ENCODE measurements around the gene PRPF8. TPM values are rescaled to one million over a fixed set of nuclear protein-coding genes. Genes with fewer than 3 reads are reported as not detected.

Gene PRPF8
- total RNA-seq, 4 donors from 2014 or later: 145 to 281 (median 182) TPM

- TF ChIP-seq CTCF (IDR thresholded peaks at IDR 0.05; ENCODE audit: low read depth): no peak
Observed at GRCh38 chr17:1720856-1721386, 36.3 kb upstream of the PRPF8 start.

DNA sequence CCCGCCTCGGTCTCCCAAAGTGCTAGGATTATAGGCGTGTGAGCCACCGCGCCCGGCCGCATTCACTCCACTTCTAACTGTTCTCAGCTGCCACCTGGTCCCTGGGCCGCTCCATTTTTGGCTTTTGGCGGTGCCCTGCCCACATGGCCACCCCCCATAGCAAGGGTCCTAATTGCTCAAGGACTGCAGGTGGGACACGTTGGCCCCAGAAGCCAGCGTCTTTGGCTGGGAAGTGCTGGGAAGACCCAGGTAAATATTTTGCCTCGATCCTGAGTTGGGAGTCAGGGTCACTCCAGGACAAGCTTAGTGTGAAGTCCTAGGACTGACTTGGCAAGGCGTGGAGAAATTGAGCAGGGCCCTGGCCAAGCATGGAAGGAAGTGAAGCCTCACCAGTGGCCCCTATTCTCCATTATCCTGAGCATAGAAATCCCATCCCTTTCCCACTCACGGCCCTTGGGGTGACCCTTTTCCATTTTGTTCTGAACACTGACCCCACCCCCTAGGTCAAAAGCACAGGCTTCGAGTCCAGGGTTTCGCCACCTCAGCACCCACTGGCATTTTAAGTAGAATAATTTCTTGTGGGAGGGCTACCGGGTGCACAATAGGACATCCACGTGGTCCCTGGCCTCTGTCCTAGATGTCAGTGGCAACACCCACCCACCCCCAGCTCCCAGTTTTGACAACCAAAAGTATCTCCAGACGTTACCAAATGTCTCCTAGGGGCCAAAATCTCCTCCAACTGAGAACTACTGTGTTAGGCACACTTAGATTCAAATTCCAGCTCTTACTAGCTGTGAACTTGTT, 33.9 kb upstream of the PRPF8 start:
- no peak for TF ChIP-seq CTCF (IDR thresholded peaks at IDR 0.05; ENCODE audit: low read depth)

DNA sequence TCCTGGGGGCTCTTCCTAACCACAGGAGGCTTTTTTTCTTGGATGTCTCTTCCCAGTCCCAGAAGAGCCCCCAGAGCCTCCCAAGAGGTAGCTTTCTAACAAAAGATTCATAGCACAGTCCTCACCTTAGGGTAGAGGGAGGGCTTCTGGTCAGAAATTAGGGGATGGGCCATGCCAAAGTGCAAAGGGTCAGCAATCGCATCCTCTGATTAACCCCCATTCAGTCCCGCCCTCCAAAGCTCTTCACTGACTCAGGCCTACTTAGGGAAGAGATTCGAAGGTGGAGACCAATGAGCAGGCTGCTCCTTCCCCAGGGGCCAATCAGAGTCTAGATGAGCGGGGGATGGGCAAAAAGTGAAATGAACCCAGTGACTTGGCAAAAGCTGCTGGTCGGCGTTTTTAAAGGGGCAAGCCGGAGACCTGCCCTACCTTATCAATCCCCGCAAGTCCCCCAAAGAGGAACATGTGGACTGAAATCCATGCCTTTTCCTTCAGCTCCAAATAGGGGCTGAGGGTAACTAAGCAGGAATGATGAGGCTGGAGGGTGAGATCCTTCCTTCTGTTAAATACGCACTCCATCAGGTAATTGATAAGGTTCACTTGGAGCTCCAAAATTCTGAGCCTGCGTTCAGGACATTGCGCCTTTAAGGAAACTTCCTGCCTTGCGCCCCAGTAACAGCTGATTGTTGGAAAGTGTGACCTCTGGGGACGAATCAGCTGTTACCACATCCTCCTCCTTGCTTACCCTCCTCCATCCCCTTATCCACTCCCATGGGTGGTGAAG, 32.4 kb upstream of the PRPF8 start:
- TF ChIP-seq CTCF (IDR thresholded peaks at IDR 0.05; ENCODE audit: low read depth): no peak

DNA sequence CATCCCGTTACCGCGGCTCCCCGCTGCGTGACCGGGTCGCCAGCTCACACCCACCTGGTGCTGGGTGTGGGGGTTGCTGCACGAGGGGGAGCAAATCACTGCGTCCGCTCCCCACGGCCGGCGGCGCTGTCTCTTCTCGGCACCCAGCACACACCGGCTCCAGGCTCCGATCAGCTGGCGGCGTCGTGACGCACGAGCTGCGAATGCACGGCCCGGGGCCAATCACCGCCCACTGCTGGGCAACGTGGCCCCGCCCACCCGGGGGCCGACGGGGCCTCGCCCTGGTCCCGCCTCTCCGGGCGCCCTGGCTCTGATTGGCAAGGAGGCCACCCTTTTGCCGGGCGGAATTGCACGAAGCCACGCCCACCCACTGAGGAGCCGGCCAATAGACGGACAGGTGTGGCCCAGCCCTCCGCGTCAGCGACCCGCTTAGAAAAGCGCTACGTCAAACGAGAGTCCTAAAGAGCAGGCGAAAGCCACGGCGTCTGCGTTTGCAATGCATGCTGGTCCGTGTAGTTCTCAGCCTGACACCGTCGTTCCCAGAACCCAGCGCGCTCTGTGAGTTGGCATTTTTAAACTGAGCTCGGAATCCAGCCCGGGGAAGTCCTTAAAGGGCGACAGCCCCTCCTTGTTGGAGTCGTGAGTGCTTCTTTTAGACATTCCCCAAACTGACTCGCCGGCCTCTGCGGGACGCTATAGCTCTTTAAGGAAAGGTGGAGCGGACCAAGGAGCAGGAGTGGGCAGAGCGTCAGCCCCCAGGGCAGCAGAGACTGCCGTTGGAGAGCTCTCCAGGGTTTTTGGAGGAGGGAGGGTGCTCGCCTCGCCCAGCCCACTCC, 31.6 kb upstream of the PRPF8 start:
- TF ChIP-seq CTCF (IDR thresholded peaks at IDR 0.05; ENCODE audit: low read depth): no peak

DNA sequence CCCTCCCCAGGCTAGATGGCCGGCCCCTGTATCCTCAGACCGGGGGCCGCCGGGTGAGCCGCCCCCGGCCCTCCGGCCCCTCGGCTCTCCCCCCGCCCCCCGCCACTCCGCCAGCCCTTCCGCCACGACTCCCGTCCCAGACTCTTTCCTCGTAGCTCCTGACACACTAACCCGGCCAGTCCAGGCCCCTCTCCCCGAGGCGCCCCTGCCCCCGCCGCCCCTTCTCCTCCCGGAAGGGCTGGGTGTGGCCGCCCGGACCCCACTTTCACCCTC, 31.1 kb upstream of the PRPF8 start:
- TF ChIP-seq CTCF (IDR thresholded peaks at IDR 0.05; ENCODE audit: low read depth): no peak

GRCh38 chr17:1714980-1715802, 30.5 kb upstream of the PRPF8 start:
- no peak for TF ChIP-seq CTCF (IDR thresholded peaks at IDR 0.05; ENCODE audit: low read depth)
